SW480 (cell line): ENCODE results near the gene ANXA11.

Source experiments
- DNase-seq: peaks from one replicate; pipeline ENCODE4 v3.0.0-alpha.2; 2016; ENCODE audit warnings: low spot score

The ANXA11 gene

DNA sequence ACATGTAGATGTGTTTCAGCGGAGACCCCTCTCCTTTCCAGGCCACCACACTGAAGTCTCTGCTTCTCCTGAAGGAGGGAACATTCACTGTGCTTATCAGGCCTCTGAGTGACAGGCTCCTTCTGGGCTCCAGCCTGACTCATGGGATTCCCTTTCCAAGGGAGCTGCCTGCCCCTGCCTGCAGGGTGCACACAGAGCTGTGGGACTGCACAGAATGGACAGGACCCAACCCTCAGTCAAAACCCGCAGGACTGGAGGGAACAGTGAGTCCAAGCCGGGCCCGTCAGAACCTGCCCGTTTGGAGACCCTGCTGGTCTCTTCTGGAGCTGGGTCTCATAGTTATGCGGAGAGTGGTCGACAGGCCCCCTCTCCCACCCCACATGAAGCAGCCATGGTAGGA is 40.2 kb downstream of the ANXA11 start:
- DNase-seq: no peak

DNA sequence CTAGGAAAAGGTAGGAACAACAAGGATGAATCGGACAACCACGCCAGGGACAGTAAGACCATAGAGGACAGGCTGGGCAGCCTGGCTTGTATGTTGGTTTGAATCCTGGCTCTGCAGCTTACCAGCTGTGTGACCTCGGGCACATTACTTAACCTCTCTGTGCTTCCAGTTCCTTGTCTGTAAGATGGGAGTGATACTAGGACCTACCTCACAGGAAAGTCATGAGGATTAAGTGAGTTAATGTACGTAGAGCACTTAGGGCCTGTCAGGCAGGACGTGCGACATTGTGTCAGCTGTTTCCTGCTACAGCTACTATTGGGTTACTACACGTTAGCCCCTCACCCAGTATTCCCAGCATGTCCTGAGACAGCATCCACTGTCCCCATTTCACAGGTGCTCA is 40.7 kb downstream of the ANXA11 start:
- no peak for DNase-seq

DNA sequence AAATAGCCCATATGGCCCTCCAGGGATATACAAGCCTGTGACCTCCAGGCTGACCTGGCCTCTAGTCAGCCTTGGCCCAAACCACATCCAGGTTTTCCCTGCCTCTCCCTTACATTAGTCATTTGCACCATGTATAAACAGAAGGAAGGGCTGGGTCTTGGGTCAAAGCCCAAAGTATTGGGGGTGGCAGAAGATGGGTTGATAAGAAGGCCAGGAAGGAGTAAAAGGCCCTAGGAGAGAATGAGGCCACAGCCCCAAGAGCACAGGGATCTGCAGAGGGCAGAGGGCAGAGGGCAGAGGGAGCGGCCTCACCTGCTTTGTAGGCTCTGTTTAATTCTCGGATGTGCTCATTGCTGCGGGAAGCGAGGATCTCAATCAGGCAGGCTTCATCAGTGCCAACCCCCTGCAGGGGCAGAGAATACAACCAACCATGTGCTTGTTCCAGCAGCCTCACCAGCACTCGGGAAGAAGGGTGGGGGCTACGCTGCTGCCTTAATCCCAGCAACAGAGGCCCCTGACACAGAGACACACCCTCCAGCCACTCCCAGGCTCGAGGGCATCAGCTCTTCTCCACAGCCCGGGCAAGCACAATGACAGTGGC is 41.5 kb downstream of the ANXA11 start:
- DNase-seq: no peak

DNA sequence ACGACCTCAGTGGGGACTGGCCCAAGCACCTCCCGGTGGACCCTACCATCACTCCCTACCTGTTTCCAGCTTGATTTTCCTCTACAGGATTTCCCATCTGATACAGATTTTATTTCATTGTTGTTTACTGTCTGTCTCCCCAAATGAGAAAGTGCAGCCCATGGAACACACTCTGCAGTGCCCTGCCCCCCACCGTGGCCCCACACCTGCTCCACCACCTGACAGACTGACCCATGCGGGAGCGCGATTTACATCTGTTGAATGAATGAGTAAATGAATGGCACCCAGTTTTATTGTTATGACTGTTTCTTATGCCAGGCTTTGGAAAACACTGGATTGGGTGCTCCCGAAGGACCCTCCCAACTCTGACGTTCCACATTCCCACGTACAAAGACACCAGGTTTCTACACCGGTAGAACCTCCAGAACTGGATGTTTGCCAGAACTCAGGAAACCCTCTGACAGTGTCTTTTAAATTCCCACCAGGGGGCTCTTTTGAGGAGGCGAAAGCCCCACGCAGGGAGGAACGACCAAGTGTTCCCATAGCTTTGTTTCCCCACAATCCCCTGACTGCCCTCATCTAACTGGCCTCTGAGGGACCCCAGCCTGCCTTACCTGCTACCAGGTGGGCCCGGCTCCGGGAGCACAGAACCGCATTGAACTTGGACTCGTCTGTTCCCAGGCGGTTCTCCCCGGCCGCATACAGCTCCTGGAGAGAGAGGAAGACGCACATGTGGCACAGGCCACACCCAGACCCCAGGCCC is 43.8 kb downstream of the ANXA11 start:
- no peak for DNase-seq

DNA sequence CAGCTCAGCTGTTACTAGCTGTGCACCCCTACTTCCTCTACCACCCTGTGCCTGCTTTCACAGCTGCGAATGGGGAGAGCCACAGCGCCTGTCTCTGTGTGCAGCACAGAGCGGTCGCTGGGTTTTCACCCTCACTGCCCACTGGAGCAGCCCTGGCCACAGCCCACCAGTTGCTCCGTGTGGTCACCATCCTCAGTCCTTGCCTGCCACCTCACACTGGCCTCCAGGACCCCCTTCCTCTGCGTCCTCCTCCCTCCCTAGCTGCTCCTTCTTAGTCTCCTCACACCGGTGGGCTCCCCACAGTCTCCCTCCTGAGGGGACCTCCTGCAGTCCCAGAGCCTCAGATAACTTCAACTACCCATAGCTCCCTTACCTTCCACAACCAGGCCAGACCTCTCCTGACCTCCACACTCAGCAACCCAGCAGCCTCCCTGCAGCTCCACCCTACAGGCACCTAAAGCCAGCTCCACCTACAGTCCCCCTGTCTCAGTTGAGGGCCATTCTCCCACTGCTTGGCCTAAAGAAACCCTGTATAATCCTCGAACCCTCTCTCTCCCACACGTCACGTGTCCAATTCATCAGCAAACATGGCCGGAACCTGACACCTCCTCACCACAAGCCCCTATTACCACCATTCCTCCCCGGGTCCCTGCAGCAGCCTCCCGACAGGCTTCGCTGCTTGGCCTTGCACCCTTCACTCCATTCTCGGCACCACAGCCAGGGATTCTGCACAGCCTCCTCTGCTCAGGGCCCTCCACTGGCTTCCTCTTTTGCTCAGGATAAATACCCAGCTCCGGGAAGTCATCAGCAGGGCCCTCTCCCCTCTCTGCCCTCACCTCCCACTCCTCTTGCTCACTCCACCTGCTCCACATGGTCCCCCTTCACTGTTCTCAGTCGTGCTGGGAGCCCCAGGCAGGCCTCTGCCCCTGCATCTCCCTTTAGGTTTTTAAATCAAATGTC is 44.7 kb downstream of the ANXA11 start:
- DNase-seq: no peak

DNA sequence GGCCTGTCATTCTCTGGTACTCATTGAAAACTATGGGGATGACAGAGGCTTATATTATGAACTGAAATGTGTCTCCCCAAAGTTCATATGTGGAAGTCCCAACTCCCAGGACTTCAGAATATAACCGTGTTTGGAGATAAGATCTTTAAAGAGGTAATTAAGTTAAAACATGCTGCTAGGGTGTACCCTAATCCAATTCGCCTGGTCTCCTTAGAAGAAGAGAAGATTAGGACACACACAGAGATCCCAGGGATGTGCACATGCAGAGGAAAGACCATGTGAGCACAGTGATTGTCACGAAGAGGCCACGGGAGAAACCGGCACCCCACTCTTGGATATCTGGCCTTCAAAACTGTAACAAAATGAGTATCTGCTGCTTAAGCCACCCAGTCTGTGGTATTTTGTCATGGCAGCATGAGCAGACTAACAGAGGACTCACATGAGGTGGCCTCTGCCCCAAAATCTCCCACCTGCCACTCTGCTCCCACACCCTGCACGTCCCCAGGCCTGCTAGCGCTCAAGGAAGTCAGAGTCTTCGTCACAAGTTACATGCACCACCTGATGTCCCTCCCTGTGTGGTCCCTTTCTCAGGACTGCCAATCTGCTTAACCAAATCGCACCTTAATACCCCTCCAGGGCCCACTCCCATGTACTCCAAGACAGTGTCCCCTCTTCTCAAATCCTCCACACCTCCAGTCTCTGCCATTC is 46.0 kb downstream of the ANXA11 start:
- DNase-seq: no peak

DNA sequence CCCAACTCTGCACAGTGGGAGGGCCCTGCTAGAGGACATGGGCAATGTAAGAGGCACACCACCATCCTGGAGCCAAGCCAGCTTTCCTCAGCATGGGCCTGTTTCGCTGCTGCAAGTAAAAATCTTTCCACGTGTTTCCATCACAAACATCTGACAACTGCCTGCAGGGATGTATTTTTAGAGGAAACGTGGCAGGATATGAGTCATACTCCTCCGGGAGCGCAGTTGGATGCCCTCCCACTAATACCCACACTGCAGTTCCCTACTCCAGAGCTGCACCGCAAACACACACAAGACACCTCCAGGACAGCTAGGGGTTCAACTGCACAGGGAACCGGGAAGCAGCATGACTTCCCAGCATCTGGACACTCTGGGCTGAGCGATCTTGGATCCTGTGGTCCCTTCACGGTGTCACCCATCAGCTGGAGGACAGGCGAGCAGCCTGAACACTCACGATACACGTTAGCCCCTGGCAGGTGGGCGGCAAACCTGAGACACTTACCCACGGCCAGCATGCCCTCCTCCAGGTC is 46.7 kb downstream of the ANXA11 start:
- DNase-seq: peak; percentile 90

DNA sequence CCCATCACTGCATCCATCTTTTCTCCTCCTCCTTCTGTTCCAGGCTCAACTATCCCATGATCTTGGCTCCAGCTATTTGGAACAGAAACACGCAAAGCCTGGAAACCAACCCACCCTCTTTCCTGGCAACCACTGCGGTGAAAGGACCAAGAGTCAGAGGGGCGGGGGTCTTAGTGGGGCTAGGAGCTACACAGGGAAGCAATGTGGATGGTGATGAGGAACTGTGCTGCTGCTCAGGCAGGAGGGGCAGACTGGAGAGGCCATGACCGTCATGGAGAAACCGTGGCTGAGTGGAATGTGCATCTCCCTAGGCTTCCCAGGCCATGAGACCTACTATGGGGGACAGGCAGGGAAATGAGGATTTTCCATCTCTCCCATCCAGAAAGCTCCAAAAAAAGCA is 47.2 kb downstream of the ANXA11 start:
- no peak for DNase-seq

DNA sequence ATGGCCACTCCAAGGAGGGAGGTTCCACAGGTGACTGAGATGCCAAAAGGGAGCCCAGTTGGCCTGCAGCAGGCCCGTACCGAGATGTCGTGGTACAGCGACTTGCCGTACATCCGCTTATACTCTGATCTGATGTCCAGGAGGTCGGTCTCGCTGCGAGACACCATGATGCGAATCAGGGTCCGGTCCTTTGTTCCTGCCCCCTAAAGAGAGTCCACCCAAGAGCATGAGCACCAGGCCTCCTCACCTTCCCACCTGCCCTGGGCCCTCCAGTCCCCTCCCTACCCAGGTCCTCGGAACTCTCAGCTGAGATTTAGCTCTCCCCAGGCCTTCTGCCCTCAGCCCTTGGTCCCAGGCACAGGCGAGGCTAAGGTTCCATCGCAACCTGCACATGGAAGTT is 47.8 kb downstream of the ANXA11 start:
- no peak for DNase-seq

DNA sequence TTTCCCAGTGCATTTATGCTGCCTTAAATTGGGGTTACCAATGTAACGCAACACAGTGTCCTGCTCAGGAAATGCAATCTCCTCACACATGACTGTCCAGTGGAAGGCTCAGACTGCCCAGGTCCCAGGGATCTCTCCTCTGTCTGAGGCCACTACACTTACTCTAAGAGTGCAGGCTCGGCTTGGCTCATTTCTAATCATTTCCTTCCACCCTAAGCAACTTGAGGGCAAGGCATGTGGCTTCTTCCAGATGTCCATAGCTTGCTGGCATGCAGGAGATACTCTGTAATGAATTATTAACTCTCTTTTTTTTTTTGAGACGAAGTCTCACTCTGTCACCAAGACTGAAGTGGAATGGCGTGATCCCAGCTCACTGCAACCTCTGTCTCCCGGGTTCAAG is 49.1 kb downstream of the ANXA11 start:
- no peak for DNase-seq

DNA sequence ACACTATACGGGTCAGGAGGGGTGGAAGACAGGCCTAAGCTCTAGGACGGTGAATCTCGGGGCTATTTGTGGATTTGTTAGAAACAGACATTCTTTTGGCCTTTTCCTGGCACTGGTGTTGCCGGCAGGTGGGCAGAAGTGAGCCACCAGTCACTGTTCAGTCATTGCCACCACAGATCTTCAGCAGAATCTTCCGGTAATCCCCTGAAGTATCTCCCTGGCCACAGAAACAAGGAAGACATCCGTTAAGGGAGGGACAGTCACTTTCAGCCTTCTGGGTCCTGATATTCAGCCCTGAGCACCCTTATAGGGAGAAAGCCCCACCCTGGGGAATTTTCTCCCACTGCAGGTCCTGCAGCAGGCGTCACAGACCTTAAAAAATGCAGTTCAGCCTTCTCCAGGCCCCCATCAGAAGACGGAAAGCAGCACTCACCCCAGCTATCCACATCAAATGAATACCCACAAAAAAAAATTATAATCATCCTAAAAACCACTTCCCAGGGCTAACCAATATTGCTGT is 49.6 kb downstream of the ANXA11 start:
- no peak for DNase-seq

DNA sequence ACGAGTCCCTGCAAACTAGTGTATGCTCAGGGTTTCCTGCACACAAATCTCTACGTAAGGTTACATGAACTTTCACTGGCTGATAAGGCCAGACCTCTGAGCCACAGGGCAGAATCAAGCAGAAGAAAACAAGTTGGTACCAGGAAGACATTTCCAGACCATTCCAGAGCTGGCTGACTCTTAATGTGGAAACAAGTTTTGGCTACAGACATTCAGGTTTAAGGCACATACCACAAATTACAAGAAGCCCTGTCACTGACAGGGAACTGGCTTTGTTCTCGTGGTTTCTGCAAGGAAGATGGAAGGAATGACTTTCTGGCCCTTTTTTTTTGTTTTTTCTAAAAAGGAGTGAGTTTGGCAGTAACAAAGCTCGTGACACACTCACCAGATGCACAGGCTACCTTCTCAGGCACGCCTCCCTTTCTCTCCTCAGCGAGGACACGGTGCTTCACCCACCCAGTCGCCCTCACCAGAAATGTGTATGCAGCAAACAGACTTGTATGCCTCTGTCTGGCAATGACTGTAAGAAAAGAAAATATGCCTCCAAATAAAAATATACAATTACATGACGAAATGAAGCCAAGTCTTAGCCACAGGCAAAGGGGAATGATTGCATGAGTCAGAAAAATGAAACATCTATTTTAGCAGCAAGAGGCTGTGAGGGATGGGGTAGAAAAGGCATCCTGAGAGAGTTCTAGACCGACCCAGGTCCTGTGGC is 50.2 kb downstream of the ANXA11 start:
- no peak for DNase-seq

DNA sequence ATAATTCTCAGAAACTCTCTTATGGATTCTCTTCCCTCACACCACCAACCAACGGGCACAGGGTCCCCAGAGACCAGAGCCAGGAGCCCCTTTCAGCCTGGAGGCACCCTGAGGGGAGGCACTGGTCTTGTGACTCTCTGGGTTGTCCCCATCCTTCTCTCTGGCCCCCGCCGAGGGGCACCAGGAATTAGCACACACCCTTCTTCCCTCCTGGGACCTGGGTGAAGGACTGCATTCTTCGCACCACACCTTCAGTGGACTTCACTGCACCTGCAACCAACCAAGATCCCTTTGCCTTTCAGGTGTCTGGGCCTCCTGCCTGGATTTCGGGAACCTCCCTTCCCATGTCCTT is 50.7 kb downstream of the ANXA11 start:
- DNase-seq: no peak

DNA sequence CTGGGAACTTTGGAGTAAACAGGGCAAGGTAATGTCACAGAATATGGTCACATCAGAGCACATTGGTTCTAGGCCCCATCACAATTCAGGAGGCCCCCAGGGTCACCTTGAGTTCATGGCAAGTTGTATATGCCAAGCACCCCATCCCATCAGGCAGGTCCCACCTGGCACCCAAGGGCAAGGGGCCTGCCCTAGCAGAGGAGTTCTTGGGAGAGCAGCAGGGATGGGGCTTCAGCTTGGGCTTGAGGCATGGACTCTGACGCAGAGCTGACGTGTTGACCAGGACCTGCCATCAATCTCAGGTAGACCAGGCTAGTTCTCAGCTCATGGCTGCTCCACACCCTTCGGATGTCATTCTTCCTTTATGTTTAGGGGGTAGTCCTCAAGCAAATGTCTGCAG is 51.9 kb downstream of the ANXA11 start:
- DNase-seq: no peak

DNA sequence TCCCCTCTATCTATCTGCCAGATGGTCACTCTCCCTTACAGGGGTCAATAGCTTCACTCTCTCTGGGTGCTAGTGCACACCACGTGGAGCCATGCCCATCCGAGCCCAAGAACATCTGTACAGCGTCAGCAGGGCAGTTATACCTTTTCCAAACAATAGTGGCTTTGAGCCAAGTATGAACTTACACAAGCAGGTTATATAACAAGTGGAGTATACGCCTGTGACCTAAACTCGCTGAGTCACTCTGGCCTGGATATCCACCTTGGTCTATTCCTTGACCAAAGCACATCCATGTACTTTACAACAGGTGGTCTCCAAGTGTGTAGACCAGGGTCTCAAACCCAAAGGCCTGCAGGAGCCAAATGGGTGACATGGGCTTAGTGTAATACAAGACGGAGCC is 52.5 kb downstream of the ANXA11 start:
- DNase-seq: no peak

DNA sequence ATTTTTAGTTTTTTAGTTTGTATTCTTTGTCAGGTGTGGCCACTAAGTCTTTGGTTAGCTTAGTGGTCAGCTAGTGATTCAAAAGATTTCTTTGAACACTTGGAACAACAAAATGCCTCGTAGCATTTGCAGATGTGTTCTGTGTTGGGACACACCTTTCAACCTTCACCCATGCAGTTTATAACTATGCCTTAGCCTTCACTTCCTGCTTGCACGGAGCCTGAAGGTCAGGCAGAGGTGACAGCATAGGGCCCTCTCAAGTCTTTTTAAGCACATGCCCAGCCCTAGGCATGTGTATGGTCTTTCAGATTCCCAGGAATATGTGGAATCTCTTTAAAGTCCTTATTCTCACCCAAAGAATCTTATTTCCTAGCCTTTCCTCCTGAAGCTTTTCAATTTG is 55.2 kb downstream of the ANXA11 start:
- no peak for DNase-seq

DNA sequence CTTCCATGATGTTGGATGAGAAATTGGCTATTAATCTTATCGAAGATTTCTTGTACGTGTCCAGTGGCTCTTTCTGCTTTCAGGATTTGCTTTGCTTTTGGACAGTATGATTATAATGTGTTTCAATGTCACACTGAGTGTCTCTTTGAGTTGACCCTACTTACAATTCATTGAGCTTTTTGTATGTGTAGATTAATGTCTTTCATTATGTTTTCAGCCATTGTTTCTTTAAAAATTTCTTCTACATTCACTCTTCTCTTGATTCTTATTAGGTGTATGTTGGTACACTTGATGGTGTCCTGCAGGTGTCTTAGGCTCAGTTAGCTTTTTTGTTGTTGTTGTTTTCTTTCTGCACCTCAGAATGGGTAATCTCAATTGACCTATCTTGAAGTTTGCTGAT is 56.2 kb downstream of the ANXA11 start:
- DNase-seq: no peak

DNA sequence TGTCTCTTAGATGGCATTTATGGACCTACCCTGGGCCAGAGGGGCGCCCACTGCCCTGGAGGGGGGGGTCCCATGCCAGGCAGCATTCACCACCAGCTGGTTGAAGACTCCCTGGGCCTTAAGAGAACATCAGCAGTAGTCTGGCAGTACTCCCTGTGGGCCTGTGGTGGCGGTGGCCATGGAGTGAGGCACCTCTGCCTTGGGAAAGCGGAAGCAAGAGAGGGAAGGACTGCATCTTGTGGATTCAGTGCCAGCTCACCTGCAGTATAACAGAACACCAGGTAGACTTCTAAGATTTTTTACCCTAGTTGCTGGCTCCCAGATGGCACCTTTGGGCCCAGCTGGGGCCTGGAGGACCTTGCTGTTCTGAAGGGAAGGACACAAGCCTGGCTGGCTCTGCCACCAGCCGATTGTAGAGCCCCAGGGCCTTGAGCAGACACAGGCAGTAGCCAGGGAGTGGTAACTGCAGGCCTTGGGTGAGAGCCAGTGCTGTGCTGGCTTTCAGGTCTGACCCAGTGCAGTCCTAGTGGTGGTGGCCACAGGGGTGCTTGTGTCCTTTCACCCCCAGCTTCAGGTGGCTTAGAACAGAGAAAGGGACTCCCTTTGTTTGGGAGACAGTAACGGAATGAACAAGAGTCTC is 57.1 kb downstream of the ANXA11 start:
- no peak for DNase-seq

DNA sequence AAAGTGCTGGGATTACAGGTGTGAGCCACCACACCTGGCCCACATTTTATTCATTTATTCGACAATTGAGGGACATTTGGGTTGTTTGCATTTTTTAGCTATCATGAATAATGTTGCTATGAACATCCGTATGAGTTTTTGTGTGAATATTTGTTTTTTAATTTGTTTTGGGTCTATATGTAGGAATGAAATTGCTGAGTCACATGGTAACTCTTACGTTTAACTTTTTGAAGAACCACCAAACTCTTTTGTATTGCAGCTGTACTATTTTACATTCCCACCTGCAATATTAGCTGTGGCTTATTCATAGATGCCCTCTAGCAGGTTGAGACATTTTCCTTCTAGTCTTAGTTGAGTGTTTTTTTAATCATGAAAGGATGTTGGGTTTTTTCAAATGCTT is 58.4 kb downstream of the ANXA11 start:
- no peak for DNase-seq

DNA sequence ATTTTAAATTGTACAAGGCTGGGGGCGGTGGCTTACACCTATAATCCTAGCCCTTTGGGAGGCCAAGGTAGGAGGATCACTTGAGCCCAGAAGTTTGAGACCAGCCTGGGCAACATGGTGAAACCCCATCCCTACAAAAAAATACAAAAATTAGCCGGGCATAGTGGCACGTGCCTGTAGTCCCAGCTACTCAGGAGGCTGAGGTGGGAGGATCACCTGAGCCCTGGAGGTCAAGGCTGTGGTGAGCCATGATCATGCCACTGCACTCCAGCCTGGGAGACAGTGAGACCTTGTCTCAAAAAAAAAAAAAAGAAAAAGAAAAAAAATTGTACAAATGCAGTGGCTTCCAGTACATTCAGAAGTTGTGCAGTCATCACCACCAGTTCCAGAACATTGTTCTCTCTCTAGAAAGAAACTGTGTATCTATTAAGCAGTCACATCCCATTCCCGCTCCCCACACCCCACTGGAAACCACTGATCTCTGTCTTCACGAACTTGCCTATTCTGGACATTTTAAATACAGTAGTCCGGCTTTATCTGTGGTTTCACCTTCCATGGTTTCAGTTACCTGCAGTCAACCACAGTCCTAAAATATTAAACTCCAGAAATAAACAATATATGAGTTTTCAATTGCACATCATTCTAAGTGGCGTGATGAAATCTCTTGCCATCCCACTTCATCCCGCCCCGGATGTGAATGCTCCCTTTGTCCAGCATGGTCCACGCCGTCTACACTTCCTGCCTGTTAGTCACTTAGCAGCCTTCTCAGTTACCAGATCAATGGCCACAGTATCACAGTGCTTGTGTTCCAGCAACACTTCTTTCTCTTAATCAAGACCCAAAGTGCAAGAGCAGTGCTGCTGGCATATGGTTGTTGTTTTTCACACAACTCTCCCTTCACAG is 59.7 kb downstream of the ANXA11 start:
- DNase-seq: peak; percentile 88
